GM12878 (cell line): ENCODE measurements around the gene ISG15.

Experiments used
- CEBPZ ChIP-seq: fragments of 150-350 bp; IDR thresholded peaks from 2 replicates; pipeline ENCODE4 v1.6.1; 2016; ENCODE audit warnings: low read depth, low read length
- PBX3 ChIP-seq: IDR thresholded peaks from 2 replicates; pipeline ENCODE4 v1.6.1; 2011; ENCODE audit warnings: mild to moderate bottlenecking, low read depth, low read length, moderate library complexity; ENCODE audit not compliant: insufficient replicate concordance
- TF ChIP-seq, protein P1 (sequence below), 3 experiments: IDR thresholded peaks in 2 of 3; conservative IDR thresholded peaks in 1 of 3; 2 replicates each; pipeline ENCODE4 v1.5.1; 2011; ENCODE audit warnings: low read depth in 3 of 3, low read length in 3 of 3, mild to moderate bottlenecking in 3 of 3, control low read depth in 2 of 3, moderate library complexity in 2 of 3, inconsistent platforms in 1 of 3, mixed read lengths in 1 of 3; ENCODE audit not compliant: control insufficient read depth in 2 of 3, insufficient read depth in 1 of 3; ENCODE audit errors: extremely low read depth in 1 of 3

GRCh38 chr1:1054971-1055370, 41.7 kb downstream of the ISG15 start:
- TF ChIP-seq, protein P1, sequence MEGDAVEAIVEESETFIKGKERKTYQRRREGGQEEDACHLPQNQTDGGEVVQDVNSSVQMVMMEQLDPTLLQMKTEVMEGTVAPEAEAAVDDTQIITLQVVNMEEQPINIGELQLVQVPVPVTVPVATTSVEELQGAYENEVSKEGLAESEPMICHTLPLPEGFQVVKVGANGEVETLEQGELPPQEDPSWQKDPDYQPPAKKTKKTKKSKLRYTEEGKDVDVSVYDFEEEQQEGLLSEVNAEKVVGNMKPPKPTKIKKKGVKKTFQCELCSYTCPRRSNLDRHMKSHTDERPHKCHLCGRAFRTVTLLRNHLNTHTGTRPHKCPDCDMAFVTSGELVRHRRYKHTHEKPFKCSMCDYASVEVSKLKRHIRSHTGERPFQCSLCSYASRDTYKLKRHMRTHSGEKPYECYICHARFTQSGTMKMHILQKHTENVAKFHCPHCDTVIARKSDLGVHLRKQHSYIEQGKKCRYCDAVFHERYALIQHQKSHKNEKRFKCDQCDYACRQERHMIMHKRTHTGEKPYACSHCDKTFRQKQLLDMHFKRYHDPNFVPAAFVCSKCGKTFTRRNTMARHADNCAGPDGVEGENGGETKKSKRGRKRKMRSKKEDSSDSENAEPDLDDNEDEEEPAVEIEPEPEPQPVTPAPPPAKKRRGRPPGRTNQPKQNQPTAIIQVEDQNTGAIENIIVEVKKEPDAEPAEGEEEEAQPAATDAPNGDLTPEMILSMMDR (IDR thresholded peaks at IDR 0.05 in 2 of 3, conservative IDR thresholded peaks at IDR 0.05 in 1 of 3; ENCODE audit: control insufficient read depth in 2 of 3, extremely low read depth in 1 of 3, insufficient read depth in 1 of 3, low read depth in 3 of 3, low read length in 3 of 3) = no peak
- TF ChIP-seq PBX3 = no peak
- TF ChIP-seq CEBPZ = no peak
